PC-3 (cell line): Measurements from ENCODE around the gene HEATR9. TPM values are rescaled to one million over a fixed set of nuclear protein-coding genes. Genes with fewer than 3 reads are reported as not detected.

Source experiments
- ATAC-seq: fragments of 200-7000 bp; cut with Tn5 transposase; 2 replicates; pipeline ENCODE4 v1.9.1; 2020; ENCODE audit warnings: mild to moderate bottlenecking, moderate library complexity
- BruUV-seq: library from RNA; stranded (reverse); fragments of 400-500 nt; replicated peaks from 2 replicates; lab custom pipeline; 2021; lab: Mats Ljungman, UMichigan
- CTCF ChIA-PET: fragments of 300-600 bp; sonication (Branson Sonifier 250); formaldehyde crosslinking; loops from one replicate; lab custom pipeline; 2022; ENCODE audit warnings: antibody characterized with exemption; lab: Charles Lee
- POLR2A ChIA-PET: fragments of 300-600 bp; sonication (Branson Sonifier 250); formaldehyde crosslinking; loops from one replicate; lab custom pipeline; 2022; ENCODE audit warnings: antibody characterized with exemption; ENCODE audit not compliant: unreplicated experiment; lab: Charles Lee
- DNase-seq: peaks from one replicate; pipeline ENCODE4 v3.0.0-alpha.2; 2015
- H2AFZ ChIP-seq: fragments of 300-600 bp; sonication (generic); 2 replicates; pipeline ENCODE4 v1.6.0; 2016; ENCODE audit warnings: antibody characterized with exemption, low read length
- H3F3A ChIP-seq: fragments of 300-600 bp; sonication (generic); one replicate; pipeline ENCODE4 v1.6.0; 2017; ENCODE audit warnings: antibody characterized with exemption, low read length, control low read depth, mild to moderate bottlenecking; ENCODE audit not compliant: unreplicated experiment
- H3K27ac ChIP-seq: fragments of 300-600 bp; sonication (generic); 2 replicates; pipeline ENCODE4 v1.5.1; 2016; ENCODE audit warnings: mild to moderate bottlenecking, low read length
- H3K27me3 ChIP-seq: fragments of 300-600 bp; sonication (generic); 2 replicates; pipeline ENCODE4 v1.6.1; 2016; ENCODE audit warnings: low read length, mixed read lengths
- H3K36me3 ChIP-seq: fragments of 300-600 bp; sonication (generic); 2 replicates; pipeline ENCODE4 v1.6.1; 2016; ENCODE audit warnings: low read depth, mixed run types, low read length, mixed read lengths
- H3K4me1 ChIP-seq: fragments of 300-600 bp; sonication (generic); 2 replicates; pipeline ENCODE4 v1.5.1; 2016; ENCODE audit warnings: low read length; ENCODE audit not compliant: insufficient read depth
- H3K4me2 ChIP-seq: fragments of 300-600 bp; sonication (generic); 2 replicates; pipeline ENCODE4 v1.6.0; 2016; ENCODE audit warnings: low read length
- H3K4me3 ChIP-seq: fragments of 300-600 bp; sonication (generic); 2 replicates; pipeline ENCODE4 v1.5.1; 2016; ENCODE audit warnings: mild to moderate bottlenecking, low read length, mixed read lengths
- H3K79me2 ChIP-seq: fragments of 300-600 bp; sonication (generic); 2 replicates; pipeline ENCODE4 v1.6.1; 2017; ENCODE audit warnings: low read length, mixed read lengths
- H3K9ac ChIP-seq: fragments of 300-600 bp; sonication (generic); 2 replicates; pipeline ENCODE4 v1.6.0; 2016; ENCODE audit warnings: mild to moderate bottlenecking, low read length
- H3K9me2 ChIP-seq: fragments of 300-600 bp; sonication (generic); replicated peaks from 2 replicates; pipeline ENCODE4 v1.6.1; 2016; ENCODE audit warnings: mixed run types, low read length, mixed read lengths
- H3K9me3 ChIP-seq: fragments of 300-600 bp; sonication (generic); 2 replicates; pipeline ENCODE4 v1.6.1; 2016; ENCODE audit warnings: low read length, mixed read lengths
- H4K20me1 ChIP-seq: fragments of 300-600 bp; sonication (generic); 2 replicates; pipeline ENCODE4 v1.6.1; 2016; ENCODE audit warnings: low read length, mixed read lengths
- CTCF ChIP-seq: fragments of 300-600 bp; sonication (generic); conservative IDR thresholded peaks from 2 replicates; pipeline ENCODE4 v1.5.1; 2017; ENCODE audit warnings: antibody characterized with exemption, low read depth, mild to moderate bottlenecking, low read length
- EZH2 ChIP-seq: fragments of 300-600 bp; sonication (generic); IDR thresholded peaks from one replicate; pipeline ENCODE4 v1.6.1; 2017; ENCODE audit warnings: antibody characterized with exemption, mild to moderate bottlenecking, low read length; ENCODE audit not compliant: unreplicated experiment
- EZH2phosphoT487 ChIP-seq: fragments of 300-600 bp; sonication (generic); IDR thresholded peaks from 2 replicates; pipeline ENCODE4 v1.6.1; 2018; ENCODE audit warnings: mild to moderate bottlenecking, antibody characterized with exemption, low read length, borderline replicate concordance
- intact Hi-C: fragments of 100-400 bp; cut with micrococcal nuclease; formaldehyde crosslinking; loops from 2 replicates; pipeline ENCODE4 v1.9.0; 2023
- total RNA-seq: library from RNA; depleted of rRNA; stranded (reverse); fragments of >200 nt; gene quantifications from 2 replicates; pipeline ENCODE4 v1.2.3, GENCODE V29; 2014

The HEATR9 gene
- total RNA-seq, 1 experiment from 2014 or later = not detected

- Histone ChIP-seq H3K4me3 (no peak overlapping the region), H2AFZ (no peak overlapping the region), H3K27ac (no peak overlapping the region), H3F3A (no peaks in the 10 kb centered on the region), H3K9ac (no peak overlapping the region), H3K4me1 (no peaks in the 10 kb centered on the region), H3K36me3 (no peaks in the 10 kb centered on the region), H3K9me3 (no peaks in the 10 kb centered on the region), H3K27me3 (no peaks in the 10 kb centered on the region), H3K9me2 (no peaks in the 10 kb centered on the region), H4K20me1 (no peaks in the 10 kb centered on the region), H3K4me2 (no peak overlapping the region), H3K79me2 (no peaks in the 10 kb centered on the region)
- no peak for ATAC-seq
- CTCF ChIA-PET = no interaction called here
- no peak for TF ChIP-seq EZH2phosphoT487
- TF ChIP-seq CTCF = no peak
- no peak for TF ChIP-seq EZH2
- no peak for DNase-seq
- POLR2A ChIA-PET = no interaction called here
- intact Hi-C loops = no loop called here
- no TSS peak for BruUV-seq
These were observed 44.3 kb upstream of the HEATR9 start for GRCh38 chr17:35912942-35913341.

DNA sequence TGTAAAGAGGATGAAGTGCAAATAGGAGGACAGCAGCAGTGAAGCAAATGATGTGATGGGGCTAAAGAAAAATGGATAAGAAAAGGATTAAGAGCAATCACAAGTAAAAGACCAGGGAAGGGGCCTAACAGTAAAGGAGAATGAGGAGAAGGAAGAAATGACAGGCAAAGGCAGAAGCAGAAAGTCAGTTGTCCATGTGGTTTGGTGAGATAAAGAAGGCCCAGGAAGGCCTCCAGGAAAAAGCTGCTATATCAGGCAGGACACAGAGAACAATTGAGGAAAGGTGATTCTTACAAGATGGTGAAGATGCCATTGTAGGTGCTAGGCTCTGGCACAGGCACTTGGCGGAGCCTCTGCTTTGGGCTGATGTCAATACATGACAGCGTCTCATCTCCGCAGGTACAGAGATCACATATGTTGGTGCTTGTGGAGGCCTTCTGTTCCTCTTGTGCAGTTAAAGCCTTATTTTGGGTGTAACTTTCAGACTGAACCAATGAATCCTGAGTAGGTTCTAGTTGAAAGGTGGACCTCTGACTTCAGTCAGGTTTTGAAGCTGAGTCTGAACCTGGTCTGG, 43.7 kb upstream of the HEATR9 start:
- ChIA-PET CTCF (no interaction called here), POLR2A (no interaction called here)
- ATAC-seq (no peak), DNase-seq (no peak)
- no peak overlapping the region for H3K27ac ChIP-seq
- no peak overlapping the region for H3K4me3 ChIP-seq
- H3K27me3 ChIP-seq = no peaks in the 10 kb centered on the region
- H3K9me2 ChIP-seq = no peaks in the 10 kb centered on the region
- H3K4me1 ChIP-seq = no peaks in the 10 kb centered on the region
- H3F3A ChIP-seq = no peaks in the 10 kb centered on the region
- no peak for TF ChIP-seq CTCF
- TF ChIP-seq EZH2phosphoT487 = no peak
- no peaks in the 10 kb centered on the region for H3K36me3 ChIP-seq
- no peaks in the 10 kb centered on the region for H4K20me1 ChIP-seq
- intact Hi-C loops = no loop called here
- no TSS peak for BruUV-seq
- no peaks in the 10 kb centered on the region for H3K79me2 ChIP-seq
- H2AFZ ChIP-seq = no peak overlapping the region
- no peak overlapping the region for H3K4me2 ChIP-seq
- H3K9ac ChIP-seq = no peak overlapping the region
- no peaks in the 10 kb centered on the region for H3K9me3 ChIP-seq

DNA sequence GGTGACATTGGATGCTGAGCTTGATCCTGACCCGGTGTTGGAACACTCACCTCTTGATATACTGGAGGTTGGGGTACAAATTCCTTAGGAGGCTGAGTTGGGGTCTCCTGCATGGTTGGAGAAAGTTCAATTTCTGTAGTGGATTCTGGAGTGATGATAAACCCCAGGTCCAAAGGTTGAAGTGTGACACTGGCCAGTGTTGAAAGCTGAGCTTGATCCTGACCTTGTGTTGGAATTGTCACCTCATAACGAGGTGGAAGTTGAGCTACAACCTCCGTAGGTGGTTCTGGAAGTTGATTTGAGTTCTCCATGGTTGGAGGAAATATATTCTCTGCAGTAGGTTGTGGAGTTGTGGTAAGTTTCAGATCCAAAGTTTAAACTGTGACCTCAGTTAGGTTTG, 40.7 kb upstream of the HEATR9 start:
- CTCF ChIA-PET = no interaction called here
- BruUV-seq = no TSS peak
- no peaks in the 10 kb centered on the region for H3K27me3 ChIP-seq
- no peaks in the 10 kb centered on the region for H4K20me1 ChIP-seq
- H3K9me3 ChIP-seq = no peaks in the 10 kb centered on the region
- intact Hi-C loops = no loop called here
- no peak for TF ChIP-seq EZH2phosphoT487
- TF ChIP-seq CTCF = no peak
- no peak for TF ChIP-seq EZH2
- no peaks in the 10 kb centered on the region for H3K36me3 ChIP-seq
- no peak overlapping the region for H3K27ac ChIP-seq
- H3F3A ChIP-seq = no peaks in the 10 kb centered on the region
- no peaks in the 10 kb centered on the region for H3K9me2 ChIP-seq
- H3K4me3 ChIP-seq = no peak overlapping the region
- ATAC-seq = no peak
- no peaks in the 10 kb centered on the region for H3K4me1 ChIP-seq
- no peak overlapping the region for H3K4me2 ChIP-seq
- POLR2A ChIA-PET = no interaction called here
- no peak overlapping the region for H2AFZ ChIP-seq
- no peak overlapping the region for H3K9ac ChIP-seq
- no peaks in the 10 kb centered on the region for H3K79me2 ChIP-seq
- no peak for DNase-seq
